NCI-H2029 (cell line): Measurements from ENCODE around the gene LTF.

Experiments used
- DNase-seq: peaks from one replicate; lab custom pipeline; 2025; lab: John Stamatoyannopoulos, UW

The LTF gene

DNA sequence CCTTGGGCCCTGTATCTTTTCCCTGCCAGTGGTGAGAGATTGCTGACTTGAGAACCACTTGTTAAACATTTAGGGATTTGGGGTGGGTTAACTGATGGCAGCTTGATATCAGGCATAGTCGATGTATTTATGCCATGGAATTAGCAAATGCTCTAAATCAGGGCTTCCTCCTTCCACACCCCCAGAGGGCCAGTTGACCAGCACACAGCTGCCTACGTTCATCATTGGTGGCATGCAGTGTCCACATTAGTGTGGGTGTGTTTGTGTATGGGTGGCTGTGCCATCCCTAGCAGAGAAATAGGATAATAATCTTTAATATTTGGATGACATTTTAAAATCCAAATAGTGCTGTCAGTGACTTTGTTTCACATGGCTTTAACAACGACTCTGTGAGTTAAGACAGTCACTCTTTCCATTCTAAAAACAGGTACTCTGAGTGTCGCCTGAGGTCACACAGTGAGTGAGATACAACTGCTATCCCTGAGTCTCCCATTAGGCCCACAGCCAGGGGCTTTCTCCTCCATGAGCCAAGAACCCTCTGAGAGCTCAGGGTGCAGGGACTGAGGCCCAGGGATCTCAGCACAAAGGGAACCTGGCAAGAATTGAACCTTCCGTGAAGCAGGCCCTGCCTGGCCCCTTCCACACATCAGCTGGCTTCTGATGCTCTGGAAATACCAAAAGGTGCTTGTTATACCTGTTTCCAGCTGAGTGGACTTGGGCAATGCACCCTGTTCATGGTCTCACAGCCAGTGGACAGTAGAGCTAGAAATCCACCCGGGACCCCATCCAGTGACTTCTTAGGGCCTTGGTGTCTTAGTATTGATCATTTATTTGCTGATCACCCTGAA, 4.3 kb upstream of the LTF start:
- no peak for DNase-seq

- no peak for DNase-seq
Measured at GRCh38 chr3:46467562-46467961, 2.9 kb upstream of the LTF start.

GRCh38 chr3:46466871-46467403, 2.2 kb upstream of the LTF start:
- no peak for DNase-seq

DNA sequence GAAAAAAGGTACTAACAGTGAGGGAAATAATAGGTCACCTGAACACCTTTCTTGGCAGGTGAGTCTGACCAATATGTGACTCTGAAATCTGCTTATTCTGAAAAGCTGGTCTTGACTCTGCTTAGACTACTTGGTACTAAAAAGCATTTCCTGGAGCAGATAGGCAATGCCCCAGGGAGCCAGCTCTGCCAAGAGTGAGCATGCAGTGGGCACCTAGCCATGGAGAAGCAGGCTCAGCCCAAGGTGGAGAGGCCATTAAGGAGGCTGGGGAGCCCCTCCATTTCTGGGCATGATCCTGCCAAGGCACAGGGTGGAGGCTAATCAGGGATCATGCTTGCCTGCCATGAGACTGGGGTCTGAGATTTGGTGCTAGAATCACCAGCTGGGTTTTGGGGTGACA, 1.6 kb upstream of the LTF start:
- peak; percentile 54 for DNase-seq

- DNase-seq = no peak
Measured at GRCh38 chr3:46465196-46465520, 453 bp upstream of the LTF start.

- DNase-seq = no peak
Measured at GRCh38 chr3:46463868-46464241, 850 bp downstream of the LTF start.

- DNase-seq = no peak
Measured at GRCh38 chr3:46463120-46463867, 1.4 kb downstream of the LTF start.

- no peak for DNase-seq
Measured at GRCh38 chr3:46462511-46462910, 2.2 kb downstream of the LTF start.

- DNase-seq = no peak
Measured at GRCh38 chr3:46462111-46462510, 2.6 kb downstream of the LTF start.

DNA sequence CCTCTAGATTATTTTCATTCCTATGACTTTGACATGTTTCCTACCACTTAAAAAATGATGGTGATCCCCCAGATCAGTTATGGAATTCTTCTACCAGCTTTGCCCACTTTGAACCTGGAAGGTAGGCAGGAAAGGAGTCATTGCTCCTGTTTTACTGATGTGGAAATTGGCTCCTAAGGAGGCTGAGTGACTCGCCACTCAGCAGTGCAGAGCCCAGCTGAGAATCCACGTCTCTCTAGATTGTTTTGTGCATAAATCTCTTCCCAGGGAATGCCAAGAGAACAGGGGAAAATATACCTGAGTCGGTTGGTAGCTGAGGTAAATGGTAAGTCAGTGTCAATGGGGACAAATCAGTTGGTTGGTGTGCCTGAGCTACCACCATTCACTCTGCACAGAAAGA, 4.7 kb downstream of the LTF start:
- DNase-seq = no peak

DNA sequence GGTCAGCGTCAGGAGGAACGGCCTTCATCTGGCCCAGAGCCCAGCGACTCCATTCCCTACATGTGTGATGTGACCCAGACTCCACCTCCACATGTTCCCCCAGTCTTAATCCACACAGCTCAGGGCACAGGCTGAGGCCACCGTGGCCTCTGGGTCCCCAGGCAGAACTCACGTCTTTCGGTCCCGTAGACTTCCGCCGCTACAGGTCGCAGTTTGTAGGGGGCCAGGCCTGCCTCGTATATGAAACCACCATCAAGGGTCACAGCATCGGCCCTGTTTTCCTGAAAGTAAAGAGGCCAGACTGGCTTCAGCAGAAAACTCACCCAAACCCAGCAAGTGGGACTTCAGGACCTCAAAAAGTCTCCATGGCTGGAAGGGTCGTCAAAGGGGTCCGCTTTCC, 8.6 kb downstream of the LTF start:
- no peak for DNase-seq

GRCh38 chr3:46455231-46456115, 9.2 kb downstream of the LTF start:
- DNase-seq = no peak

GRCh38 chr3:46454606-46455005, 10.1 kb downstream of the LTF start:
- DNase-seq = no peak

GRCh38 chr3:46454209-46454595, 10.5 kb downstream of the LTF start:
- no peak for DNase-seq

DNA sequence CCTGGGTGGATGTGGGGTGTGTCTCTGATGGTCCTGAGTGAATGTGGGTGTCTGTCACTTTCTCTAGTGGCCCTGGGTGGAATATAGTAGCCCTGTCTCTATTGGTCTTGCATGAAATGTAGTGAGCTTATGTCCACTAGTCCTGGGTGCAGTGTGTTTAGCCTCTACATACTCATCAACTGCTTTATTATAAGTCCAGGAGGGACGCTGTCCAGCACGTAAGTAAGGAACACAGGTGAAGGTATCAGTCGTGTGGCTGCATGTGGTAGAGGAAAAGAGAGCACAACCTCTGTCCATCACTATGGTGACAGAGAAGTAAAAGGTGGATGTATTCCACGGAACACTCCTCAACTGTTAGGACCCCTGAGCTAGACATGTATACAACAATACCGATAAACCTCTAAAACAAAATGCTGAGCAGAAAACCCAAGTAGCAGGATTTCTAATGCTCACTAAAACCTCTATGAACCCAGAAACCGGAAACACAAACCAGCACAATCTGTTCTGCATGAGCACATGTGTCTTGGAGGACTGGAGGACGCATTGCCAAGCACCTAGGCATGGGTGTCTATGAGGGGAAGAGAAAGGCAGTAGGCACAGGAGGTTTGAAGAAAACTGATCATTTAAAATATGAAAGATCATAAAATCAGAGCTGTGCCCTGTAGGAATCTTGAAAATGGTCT, 11.0 kb downstream of the LTF start:
- no peak for DNase-seq

DNA sequence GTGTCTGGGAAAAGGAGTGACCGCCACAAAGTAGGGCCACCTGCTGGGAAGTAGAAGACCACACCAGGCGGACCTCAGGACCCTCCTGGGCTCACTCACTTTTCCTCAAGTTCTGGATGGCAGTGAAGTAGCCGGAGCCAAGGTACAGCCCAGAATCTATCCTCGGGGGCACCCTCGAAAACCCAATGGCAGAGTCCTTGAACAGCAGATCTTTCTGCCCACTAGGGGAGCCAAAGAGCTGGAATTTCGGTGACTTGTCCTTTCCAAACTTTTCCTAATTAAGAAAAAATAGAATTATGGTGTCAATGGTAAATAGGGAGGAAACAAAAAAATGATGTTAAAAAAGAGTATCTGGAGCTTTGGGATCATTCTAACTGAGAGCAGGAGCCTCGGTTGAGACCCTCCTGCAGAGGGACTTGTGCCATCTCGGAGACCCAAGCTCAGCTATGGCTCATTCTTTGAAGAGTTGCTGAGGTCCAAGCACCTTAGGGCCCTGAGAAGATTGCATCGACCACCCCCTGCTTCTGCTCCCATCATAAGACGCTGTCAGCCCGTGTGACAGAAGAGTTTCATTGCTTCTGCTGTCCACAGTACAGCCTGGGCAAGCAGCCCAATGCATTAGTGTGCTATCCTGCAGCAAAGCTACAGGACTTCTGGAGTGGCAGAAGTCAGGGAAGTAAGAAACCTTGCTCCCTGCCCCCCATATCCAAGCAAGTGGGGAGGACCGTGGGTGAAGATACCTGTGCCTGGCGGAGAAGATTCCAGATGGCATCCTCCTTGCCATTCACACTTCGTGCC, 14.8 kb downstream of the LTF start:
- DNase-seq = no peak

DNA sequence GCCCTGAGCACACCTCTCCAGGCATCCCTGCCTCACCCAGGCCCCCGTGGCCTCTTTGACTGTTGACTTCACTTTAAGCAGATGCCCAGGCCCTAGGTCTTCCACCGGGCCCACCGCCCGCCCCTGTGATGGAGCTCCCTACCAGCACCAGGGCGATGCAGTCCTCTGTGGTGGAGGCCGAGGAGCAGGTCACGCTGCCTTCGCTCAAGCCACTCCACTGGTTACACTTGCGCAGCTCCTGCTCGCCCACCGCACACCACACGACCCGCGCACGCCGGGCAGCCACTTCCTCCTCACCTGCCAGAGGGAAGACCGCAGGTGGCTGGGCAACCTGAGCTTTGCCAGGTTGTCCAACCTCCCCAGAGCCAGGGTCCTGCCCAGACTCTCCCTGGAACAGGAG, 16.0 kb downstream of the LTF start:
- DNase-seq = no peak

- no peak for DNase-seq
Measured at GRCh38 chr3:46447228-46447985, 17.3 kb downstream of the LTF start.

DNA sequence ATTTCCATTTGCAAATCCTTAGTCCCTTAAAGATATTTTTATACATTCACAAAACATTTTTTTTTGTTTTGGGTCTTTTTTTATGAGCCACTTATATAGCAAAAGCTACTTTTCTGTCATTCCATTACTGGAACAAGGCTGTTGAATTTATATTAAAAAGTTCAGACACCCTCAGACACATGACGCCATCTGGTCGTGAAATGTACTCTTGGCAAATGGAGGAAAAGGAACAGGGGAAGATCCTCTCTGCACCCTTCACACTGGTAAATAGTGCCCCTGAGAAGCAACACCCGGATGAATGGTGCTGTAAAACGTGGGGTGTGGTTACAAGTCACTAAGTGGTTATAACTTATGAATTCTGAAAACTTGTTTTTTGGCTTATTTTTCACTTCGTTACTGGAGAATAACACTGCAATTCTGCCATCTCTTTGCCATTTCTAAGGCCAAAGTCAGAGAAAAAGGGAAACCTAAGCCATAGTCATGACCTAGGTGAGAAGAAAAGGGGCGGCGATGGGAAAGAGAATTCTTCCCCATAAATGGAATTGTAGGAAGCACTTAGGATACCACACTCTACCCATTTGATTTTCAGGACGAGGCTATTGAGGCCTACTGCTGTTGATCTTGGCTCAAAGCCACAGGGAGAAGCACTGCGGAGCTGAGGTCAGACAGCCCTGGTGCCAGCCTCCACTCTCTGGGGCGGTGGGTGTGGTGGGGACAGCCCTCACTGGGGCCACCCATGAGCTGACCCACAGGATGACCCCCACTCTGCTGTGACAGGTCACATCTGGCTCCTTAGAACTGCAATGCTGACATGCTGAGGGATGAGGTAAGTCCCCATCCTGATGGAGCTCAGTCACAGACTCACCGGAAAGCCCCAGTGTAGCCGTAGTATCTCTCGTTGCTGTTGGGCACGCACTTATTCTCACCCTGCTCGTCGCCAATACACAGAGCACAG, 21.9 kb downstream of the LTF start:
- DNase-seq = peak; percentile 88
